Right lobe of liver (tissue), 4 donors: ENCODE measurements around the gene ITPKA.

ENCODE experiments used
- CTCF ChIP-seq, 4 donors: fragments of 200-600 bp in 3 of 4; fragments of 450-650 bp in 1 of 4; IDR thresholded peaks; one replicate each; pipeline versions ENCODE4 v1.5.1 to v1.8.0; 2016 to 2022; ENCODE audit warnings: antibody characterized with exemption in 4 of 4, mild to moderate bottlenecking in 2 of 4
- POLR2A ChIP-seq: fragments of 450-650 bp; IDR thresholded peaks from one replicate; pipeline ENCODE4 v1.6.1; 2017; ENCODE audit warnings: antibody characterized with exemption, mild to moderate bottlenecking
- donor health status: DM: no; HTN: no; CAD: no.
- donor health status: DM: no; HTN: no; CAD: no.
- donor health status: DM: no; HTN: yes; CAD: no.

GRCh38 chr15:41505776-41506175 lies 12.1 kb downstream of the ITPKA start:
- TF ChIP-seq POLR2A (no peak), CTCF (IDR thresholded peaks at IDR 0.05) (no peak)
